8988T (cell line): ENCODE measurements around the gene CEMP1.
A peak's percentile ranks its signal among the peaks of the same experiment; 100 is the strongest.
"Not testable (repeated sequence)": the region's sequence is repeated elsewhere in the genome, so short reads cannot be mapped to it uniquely, and the experiment has no call there.

Source experiments
- DNase-seq: peaks from one replicate; pipeline ENCODE4 v3.0.0; 2011

The CEMP1 gene

GRCh38 chr16:2535625-2536013 lies 4.4 kb upstream of the CEMP1 start:
- DNase-seq = no peak

- not testable (repeated sequence) for DNase-seq
Measured at GRCh38 chr16:2534335-2534734, 3.1 kb upstream of the CEMP1 start.

- DNase-seq = no peak
Measured at GRCh38 chr16:2533912-2534311, 2.7 kb upstream of the CEMP1 start.

GRCh38 chr16:2533142-2533755 lies 2.0 kb upstream of the CEMP1 start:
- not testable (repeated sequence) for DNase-seq

GRCh38 chr16:2532494-2533141 lies 1.4 kb upstream of the CEMP1 start:
- DNase-seq = peak; percentile 41

GRCh38 chr16:2531696-2532493 lies 687 bp upstream of the CEMP1 start:
- DNase-seq = peak; percentile 90

- peak; percentile 23 for DNase-seq
Measured at GRCh38 chr16:2530629-2531318, 434 bp downstream of the CEMP1 start.

GRCh38 chr16:2529961-2530628 lies 1.1 kb downstream of the CEMP1 start:
- peak; percentile 6 for DNase-seq

- peak; percentile 61 for DNase-seq
Measured at GRCh38 chr16:2529061-2529931, 1.9 kb downstream of the CEMP1 start.

- DNase-seq = no peak
Measured at GRCh38 chr16:2528161-2529060, 2.8 kb downstream of the CEMP1 start.

GRCh38 chr16:2527784-2528100 lies 3.5 kb downstream of the CEMP1 start:
- DNase-seq = no peak

- DNase-seq = peak; percentile 10
Measured at GRCh38 chr16:2527071-2527783, 4.0 kb downstream of the CEMP1 start.

GRCh38 chr16:2526135-2526534 lies 5.1 kb downstream of the CEMP1 start:
- peak; percentile 6 for DNase-seq

- no peak for DNase-seq
Measured at GRCh38 chr16:2524339-2524938, 6.8 kb downstream of the CEMP1 start.

GRCh38 chr16:2523801-2524231 lies 7.4 kb downstream of the CEMP1 start:
- DNase-seq = no peak

GRCh38 chr16:2520784-2521531 lies 10.2 kb downstream of the CEMP1 start:
- DNase-seq = no peak

GRCh38 chr16:2520097-2520783 lies 11.0 kb downstream of the CEMP1 start, which contains the start of gene AMDHD2:
AMDHD2 (plus strand) TSS chr16:2520371; CDS start chr16:2520459, 88 bp downstream.
- peak; percentile 94 for DNase-seq

- DNase-seq = no peak
Measured at GRCh38 chr16:2519711-2520080, 11.5 kb downstream of the CEMP1 start.
